Fibroblast of skin of right quadriceps (primary cell): Measurements from ENCODE around the gene PLEKHA7.
A peak's percentile ranks its signal among the peaks of the same experiment; 100 is the strongest.
"Not testable (repeated sequence)": the region's sequence is repeated elsewhere in the genome, so short reads cannot be mapped to it uniquely, and the experiment has no call there.

Source experiments
- DNase-seq: peaks from one replicate; pipeline ENCODE4 v3.0.0-alpha.2; 2013

Gene PLEKHA7

DNA sequence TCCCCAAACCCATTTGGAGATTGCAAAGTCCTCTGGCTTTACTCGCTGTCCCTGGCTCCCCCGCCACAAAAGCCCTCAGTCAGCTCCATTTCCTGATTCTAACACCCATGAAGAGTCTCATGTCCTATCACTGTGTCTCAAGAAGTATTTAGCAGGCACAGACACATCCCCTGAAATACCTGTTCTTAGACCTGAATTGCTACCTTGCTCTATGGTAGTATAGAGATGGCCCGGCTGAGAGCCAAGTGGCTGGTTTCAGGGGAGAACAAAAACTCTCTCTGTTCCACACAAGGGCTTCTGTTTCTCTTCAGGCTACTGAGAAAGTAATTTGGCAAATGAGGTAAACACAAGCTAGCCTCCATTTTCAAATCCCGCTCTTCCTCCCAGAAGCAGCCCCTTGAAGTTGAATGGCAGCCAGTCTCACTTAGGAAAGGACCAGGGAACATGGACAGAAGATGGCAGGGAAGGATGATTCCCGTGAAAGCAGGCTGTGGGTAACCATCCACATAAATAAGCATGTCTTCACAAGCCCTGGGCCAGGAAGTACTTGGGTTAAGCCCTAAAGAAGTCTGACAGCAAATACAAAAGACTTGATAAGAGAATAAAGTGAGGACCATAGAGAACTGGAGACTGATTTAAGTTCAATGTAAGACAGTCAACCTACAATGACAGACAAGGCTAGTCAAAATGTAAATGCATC is 138.0 kb downstream of the PLEKHA7 start:
- DNase-seq, result no peak

GRCh38 chr11:16874275-16874975 is 139.8 kb downstream of the PLEKHA7 start:
- no peak for DNase-seq

DNA sequence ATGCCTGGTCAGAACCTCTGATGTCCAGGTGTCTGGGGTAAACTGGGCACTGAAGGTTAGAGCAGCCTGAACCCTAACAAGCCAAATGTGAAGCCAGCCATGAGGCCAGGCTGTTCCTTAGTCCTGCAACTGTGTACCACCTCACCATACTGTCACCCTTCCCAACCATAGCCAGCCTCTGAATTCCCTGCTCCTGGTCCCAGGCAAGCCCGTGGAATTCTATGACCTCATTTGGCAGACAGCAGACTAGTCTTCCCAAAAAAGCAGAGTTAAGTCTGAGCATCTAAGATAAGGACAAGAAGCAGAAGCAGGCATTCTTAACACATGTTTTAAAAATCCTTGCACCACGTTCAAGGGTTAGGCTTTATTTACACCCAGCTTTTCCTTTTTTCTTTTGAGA is 140.9 kb downstream of the PLEKHA7 start:
- DNase-seq, result no peak

- DNase-seq, result peak; percentile 56
These were observed 142.8 kb downstream of the PLEKHA7 start for GRCh38 chr11:16871368-16871767.

DNA sequence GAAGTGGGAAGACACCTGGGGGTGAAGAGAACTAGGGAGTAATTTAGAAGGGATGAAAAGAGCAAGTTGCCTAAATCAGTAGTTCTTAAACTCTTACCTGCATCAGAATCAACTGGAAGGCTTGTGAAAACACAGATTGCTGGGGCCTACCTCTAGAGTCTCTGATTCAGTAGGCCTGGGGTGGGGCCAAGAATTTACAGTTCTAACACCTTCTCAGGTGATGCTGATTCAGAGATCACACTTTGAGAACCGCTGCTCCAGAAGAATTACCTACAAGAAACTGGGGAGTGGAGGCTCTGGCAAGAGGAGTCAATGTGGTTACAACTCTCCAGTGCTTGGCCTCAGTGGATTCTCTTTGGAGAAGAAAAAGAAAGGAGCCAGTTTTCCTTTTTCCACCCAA is 147.1 kb downstream of the PLEKHA7 start:
- DNase-seq, result no peak

GRCh38 chr11:16864428-16864827 is 149.8 kb downstream of the PLEKHA7 start:
- not testable (repeated sequence) for DNase-seq

GRCh38 chr11:16863389-16863788 is 150.8 kb downstream of the PLEKHA7 start:
- DNase-seq, result peak; percentile 14

- DNase-seq, result peak; percentile 21
These were observed 151.5 kb downstream of the PLEKHA7 start for GRCh38 chr11:16862726-16863125.

GRCh38 chr11:16861862-16862261 is 152.4 kb downstream of the PLEKHA7 start:
- DNase-seq, result no peak

DNA sequence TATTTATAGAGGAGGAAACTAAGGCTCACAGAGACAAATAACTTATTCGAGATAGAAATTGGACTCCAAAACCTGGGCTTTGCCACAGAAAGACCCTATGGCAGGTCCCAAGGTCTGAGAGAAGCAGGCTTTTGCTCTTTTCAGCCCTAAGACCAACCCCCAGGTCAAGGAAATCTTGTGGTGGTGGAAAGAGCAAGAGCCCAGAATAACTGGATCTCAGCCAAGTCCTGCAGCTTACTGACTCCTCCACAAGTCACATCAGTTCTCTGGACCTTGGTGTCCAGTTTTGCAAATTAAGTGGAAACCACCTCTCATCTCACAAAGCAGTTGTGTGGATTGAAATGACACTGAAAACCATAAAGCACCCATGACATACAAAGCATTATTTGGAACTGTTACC is 153.6 kb downstream of the PLEKHA7 start:
- no peak for DNase-seq

DNA sequence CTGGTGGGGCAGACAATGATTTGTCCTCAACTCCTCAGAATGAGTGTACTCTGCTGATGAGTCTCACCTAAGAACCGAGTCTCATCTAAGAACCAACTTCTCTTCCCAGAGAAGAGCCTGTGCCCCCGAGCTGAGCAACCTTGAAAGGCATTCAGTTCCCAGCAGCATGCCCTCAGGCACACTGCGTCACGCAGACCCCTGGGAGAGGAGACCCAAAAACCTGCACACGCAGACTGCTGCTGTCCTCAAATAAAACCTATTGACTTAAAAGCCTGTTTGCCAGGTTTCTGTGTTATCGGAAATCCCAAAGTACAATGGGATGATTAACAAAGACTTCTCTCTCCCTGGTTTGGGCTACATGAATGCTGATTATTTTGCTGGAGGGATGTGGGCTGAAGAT is 154.6 kb downstream of the PLEKHA7 start:
- DNase-seq, result no peak

GRCh38 chr11:16857186-16857585 is 157.0 kb downstream of the PLEKHA7 start:
- DNase-seq, result no peak

- DNase-seq, result no peak
These were observed 158.2 kb downstream of the PLEKHA7 start for GRCh38 chr11:16856022-16856471.

DNA sequence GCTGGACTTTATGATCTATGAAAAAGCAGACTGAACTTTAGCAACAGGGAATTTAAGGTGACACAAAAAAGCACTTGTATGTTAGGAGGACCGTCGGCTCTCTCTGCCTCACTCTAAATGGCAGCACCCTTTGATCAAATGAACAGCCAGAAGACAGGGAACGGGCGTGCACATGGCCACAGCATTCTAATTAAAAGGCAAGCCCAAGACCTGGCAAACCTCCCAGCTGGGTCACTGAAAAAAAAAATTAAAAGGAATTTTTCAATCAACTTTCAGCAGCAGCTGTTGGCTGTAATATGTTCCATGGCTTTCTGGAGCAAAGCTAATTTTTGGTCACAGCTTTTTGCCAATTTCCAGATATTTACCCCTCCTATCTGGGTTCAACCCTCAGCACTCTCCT is 159.2 kb downstream of the PLEKHA7 start:
- no peak for DNase-seq

GRCh38 chr11:16853859-16854258 is 160.4 kb downstream of the PLEKHA7 start:
- no peak for DNase-seq

- DNase-seq, result no peak
These were observed 160.9 kb downstream of the PLEKHA7 start for GRCh38 chr11:16853266-16853665.

GRCh38 chr11:16846305-16846704 is 167.9 kb downstream of the PLEKHA7 start:
- no peak for DNase-seq

DNA sequence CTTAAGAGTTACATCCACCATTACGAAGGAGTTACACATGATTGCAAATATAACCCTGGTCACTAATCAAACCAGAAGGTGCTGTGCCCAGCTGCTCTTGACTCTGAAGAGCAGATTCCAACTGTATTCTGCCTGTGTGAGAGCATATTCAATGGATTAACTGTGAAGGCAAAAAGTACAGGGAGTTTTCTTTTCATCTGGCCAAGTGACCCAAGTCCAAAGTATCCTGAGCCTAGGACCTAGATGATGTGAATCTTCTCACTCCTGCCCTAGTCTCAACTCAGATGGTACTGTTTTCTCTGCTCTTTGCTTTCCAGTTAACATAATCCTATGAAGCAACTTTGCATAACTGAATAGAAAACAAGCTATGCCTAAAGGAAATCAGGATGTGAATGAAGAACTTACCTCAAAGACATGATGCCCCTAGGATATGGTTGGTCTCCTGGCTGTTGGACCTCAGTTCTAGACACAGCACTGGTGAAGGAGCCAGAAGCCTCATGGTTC is 169.9 kb downstream of the PLEKHA7 start:
- DNase-seq, result no peak

- DNase-seq, result no peak
These were observed 170.9 kb downstream of the PLEKHA7 start for GRCh38 chr11:16843294-16843693.

GRCh38 chr11:16841984-16842383 is 172.2 kb downstream of the PLEKHA7 start:
- no peak for DNase-seq

DNA sequence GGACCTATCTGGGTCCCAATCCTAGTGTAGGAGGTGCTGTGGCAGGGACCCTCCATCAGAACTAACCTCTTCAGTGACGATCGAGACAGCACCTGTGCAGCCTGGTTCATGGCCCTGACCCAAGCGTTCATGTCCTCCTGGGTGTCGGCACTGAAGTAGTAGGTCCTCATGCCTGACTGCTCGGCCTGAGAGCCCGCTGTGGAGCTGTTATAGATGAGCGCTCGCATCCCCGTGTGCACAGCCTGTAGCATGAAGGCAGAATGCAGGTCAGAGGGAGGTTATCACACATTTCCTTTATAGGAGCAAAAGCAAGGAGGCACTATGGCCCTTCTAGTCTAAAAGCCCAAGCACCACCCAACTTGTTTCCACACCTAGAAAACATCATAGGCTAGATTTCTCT is 172.7 kb downstream of the PLEKHA7 start:
- DNase-seq, result no peak

- no peak for DNase-seq
These were observed 173.3 kb downstream of the PLEKHA7 start for GRCh38 chr11:16840951-16841350.

DNA sequence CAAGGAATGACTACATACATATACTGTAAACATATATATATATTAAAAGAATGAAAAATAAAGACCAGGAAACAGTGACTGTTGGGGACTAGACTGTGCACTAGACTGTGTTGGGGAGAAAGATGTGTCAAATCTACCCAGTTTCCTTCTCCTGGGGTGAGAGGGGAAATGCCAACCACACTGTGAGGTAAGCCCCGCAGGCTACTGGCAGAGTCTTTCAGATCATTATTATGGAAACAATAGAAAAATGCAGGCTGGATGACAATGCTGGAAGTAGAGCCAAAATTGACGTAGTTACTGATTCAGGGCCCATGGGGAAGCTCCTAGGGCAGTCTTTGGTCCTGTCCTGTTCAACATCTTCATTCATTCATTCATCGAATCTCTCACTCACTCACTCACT is 174.4 kb downstream of the PLEKHA7 start:
- DNase-seq, result no peak

DNA sequence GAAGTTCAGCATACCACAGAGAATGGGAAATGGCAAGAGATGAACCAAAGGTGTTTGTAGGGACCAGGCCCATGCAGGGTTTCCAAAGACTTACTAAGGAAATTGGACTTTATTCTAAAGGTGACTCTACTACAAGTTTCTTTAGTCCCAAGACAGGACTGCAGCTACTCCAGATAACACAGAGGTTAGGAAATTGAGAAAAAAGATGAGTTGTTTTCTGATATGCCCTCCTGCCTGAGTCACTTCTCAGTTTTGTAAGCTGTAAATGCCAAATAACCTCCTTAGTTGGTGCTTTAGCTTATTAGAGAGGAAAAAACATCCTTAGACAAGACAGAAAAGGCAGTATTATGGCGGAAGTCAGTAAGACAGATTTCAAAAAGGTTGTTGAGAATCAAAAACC is 179.8 kb downstream of the PLEKHA7 start:
- DNase-seq, result no peak
